ENCODE results near the gene SIGLEC5.

The SIGLEC5 gene

GRCh38 chr19:51593969-51594773 lies 36.0 kb downstream of the SIGLEC5 start:
- intact Hi-C loops (cut with DNase I), result loop anchor here (2.0 kb wide), 1 partner anchor 485 kb away; the partner anchor contains the start of gene CTU1
- DNase-seq, result peak; percentile 97 to 100 (median 99)

GRCh38 chr19:51593138-51593890 lies 36.9 kb downstream of the SIGLEC5 start:
- peak in 12 of 42 donors; percentile 10 to 44 (median 28) for DNase-seq
- intact Hi-C loops (cut with DNase I), result no loop called here

- DNase-seq, result no peak
- intact Hi-C loops (cut with DNase I), result no loop called here
Observed at GRCh38 chr19:51592521-51592920, 37.7 kb downstream of the SIGLEC5 start.

- peak in 1 of 42 donors; percentile 18 for DNase-seq
- intact Hi-C loops (cut with DNase I), result no loop called here
Observed at GRCh38 chr19:51590441-51590840, 39.8 kb downstream of the SIGLEC5 start.

GRCh38 chr19:51589511-51589910 lies 40.7 kb downstream of the SIGLEC5 start:
- DNase-seq, result peak in 1 of 42 donors; percentile 16
- intact Hi-C loops (cut with DNase I), result no loop called here

- DNase-seq, result peak in 1 of 42 donors; percentile 10
- intact Hi-C loops (cut with DNase I), result no loop called here
Observed at GRCh38 chr19:51587264-51588191, 42.7 kb downstream of the SIGLEC5 start.

- intact Hi-C loops (cut with DNase I), result no loop called here
- DNase-seq, result no peak
Observed at GRCh38 chr19:51586799-51587198, 43.4 kb downstream of the SIGLEC5 start.

- DNase-seq, result peak in 1 of 42 donors; percentile 34
- intact Hi-C loops (cut with DNase I), result no loop called here
Observed at GRCh38 chr19:51586103-51586728, 44.0 kb downstream of the SIGLEC5 start.

GRCh38 chr19:51576850-51577249 lies 53.4 kb downstream of the SIGLEC5 start:
- DNase-seq, result no peak
- intact Hi-C loops (cut with DNase I), result no loop called here

GRCh38 chr19:51573331-51573730 lies 56.9 kb downstream of the SIGLEC5 start:
- intact Hi-C loops (cut with DNase I), result no loop called here
- DNase-seq, result peak in 1 of 42 donors; percentile 7

- DNase-seq, result no peak
- intact Hi-C loops (cut with DNase I), result no loop called here
Observed at GRCh38 chr19:51572908-51573307, 57.3 kb downstream of the SIGLEC5 start.

- DNase-seq, result no peak
Observed at GRCh38 chr19:51572410-51572809, 57.8 kb downstream of the SIGLEC5 start.

GRCh38 chr19:51571599-51571998 lies 58.6 kb downstream of the SIGLEC5 start:
- DNase-seq, result no peak
- intact Hi-C loops (cut with DNase I), result no loop called here

More at GRCh38 chr19:51572410-51572809, 57.8 kb downstream of the SIGLEC5 start:
- intact Hi-C loops (cut with DNase I), result no loop called here

- peak; percentile 84 to 98 (median 95) for DNase-seq
- intact Hi-C loops (cut with DNase I), result no loop called here
Observed at GRCh38 chr19:51570962-51571575, 59.1 kb downstream of the SIGLEC5 start, which contains the start of gene ZNF175. Gene ZNF175 (plus strand): TSS chr19:51571283. CDS start chr19:51573330, 2,047 bp downstream.

GRCh38 chr19:51568456-51568855 lies 61.7 kb downstream of the SIGLEC5 start:
- DNase-seq, result no peak
- intact Hi-C loops (cut with DNase I), result no loop called here

GRCh38 chr19:51567583-51567982 lies 62.6 kb downstream of the SIGLEC5 start:
- no peak for DNase-seq
- intact Hi-C loops (cut with DNase I), result no loop called here

- intact Hi-C loops (cut with DNase I), result no loop called here
- no peak for DNase-seq
Observed at GRCh38 chr19:51566489-51567100, 63.6 kb downstream of the SIGLEC5 start.

- DNase-seq, result no peak
- intact Hi-C loops (cut with DNase I), result no loop called here
Observed at GRCh38 chr19:51565583-51565982, 64.6 kb downstream of the SIGLEC5 start.

Measured in head of caudate nucleus (tissue), 42 donors.